Activated T-cell treated with anti-CD3 and anti-CD28 coated beads for 24 hours (primary cell): ENCODE data around the gene ZNF428.

Source experiments
- DNase-seq: peaks from one replicate; pipeline ENCODE4 v3.0.0-alpha.2; 2020; ENCODE audit warnings: low read depth

ZNF428 gene

GRCh38 chr19:43562226-43562697 is 57.2 kb downstream of the ZNF428 start:
- DNase-seq: no peak

- DNase-seq: no peak
Observed at GRCh38 chr19:43561139-43561970, 58.1 kb downstream of the ZNF428 start.

DNA sequence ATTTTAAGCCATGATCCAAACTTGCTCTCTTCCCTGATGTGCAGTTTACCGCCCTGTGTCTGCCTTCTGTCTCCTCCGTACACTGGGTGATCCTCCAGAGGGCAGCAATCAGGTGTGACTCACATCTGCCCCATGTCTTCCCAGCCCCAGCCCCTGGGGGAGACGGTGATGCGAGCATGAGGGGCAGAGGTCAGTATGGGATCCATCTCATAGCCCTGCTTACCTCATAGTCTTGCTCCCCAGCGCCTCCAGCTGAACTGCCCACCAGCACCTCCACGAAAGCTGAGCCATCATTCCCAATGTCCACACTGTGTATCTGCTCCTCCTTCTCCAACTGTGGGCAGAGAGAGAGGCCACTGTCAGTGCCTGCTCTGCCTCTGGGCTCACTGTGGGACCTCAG is 58.7 kb downstream of the ZNF428 start:
- no peak for DNase-seq
